Peyer's patch (tissue), 4 donors: ENCODE measurements around the gene APH1A.

Experiments
- CTCF ChIP-seq, 6 experiments: fragments of 450-650 bp in 4 of 6; fragments of 200-600 bp in 2 of 6; sonication (generic) in 1 of 6; IDR thresholded peaks; one replicate each; pipeline ENCODE4 v1.5.1; 2017 to 2019; ENCODE audit warnings: antibody characterized with exemption in 6 of 6, mild to moderate bottlenecking in 3 of 6, moderate library complexity in 1 of 6
- POLR2A ChIP-seq, 2 donors: fragments of 450-650 bp; IDR thresholded peaks; one replicate each; pipeline ENCODE4 v1.5.1; 2017; ENCODE audit warnings: antibody characterized with exemption in 2 of 2, mild to moderate bottlenecking in 2 of 2, moderate library complexity in 2 of 2

- TF ChIP-seq POLR2A (IDR thresholded peaks at IDR 0.05), result no peak
- no peak for TF ChIP-seq CTCF (IDR thresholded peaks at IDR 0.05)
Measured at GRCh38 chr1:150302338-150302737, 33.5 kb upstream of the APH1A start.
